Large intestine (tissue), 3 donors: ENCODE results near the gene SFXN4. TPM values are rescaled to one million over a fixed set of nuclear protein-coding genes. Genes with fewer than 3 reads are reported as not detected.
A peak's percentile ranks its signal among the peaks of the same experiment; 100 is the strongest.

Experiments
- DNase-seq, 2 donors: peaks; one replicate each; pipeline versions ENCODE4 v3.0.0 to v3.0.0-alpha.2; 2013
- H3K27ac ChIP-seq: one replicate; pipeline ENCODE4 v1.5.1; 2013; ENCODE audit warnings: low read length
- H3K27me3 ChIP-seq: 2 replicates; pipeline ENCODE4 v1.6.1; 2013; ENCODE audit warnings: low read length; ENCODE audit not compliant: control insufficient read depth, insufficient read depth
- H3K36me3 ChIP-seq: 2 replicates; pipeline ENCODE4 v1.6.1; 2013; ENCODE audit warnings: low read length; ENCODE audit not compliant: control insufficient read depth, insufficient read depth
- H3K4me1 ChIP-seq: one replicate; pipeline ENCODE4 v1.6.1; 2013; ENCODE audit warnings: low read length; ENCODE audit not compliant: control insufficient read depth, insufficient read depth
- H3K4me3 ChIP-seq: one replicate; pipeline ENCODE4 v1.5.1; 2013; ENCODE audit warnings: low read length
- H3K9me3 ChIP-seq: one replicate; pipeline ENCODE4 v1.6.1; 2013; ENCODE audit warnings: mild to moderate bottlenecking, low read depth, low read length, moderate library complexity; ENCODE audit not compliant: control insufficient read depth
- WGBS: methylation state at CpG from one replicate; pipeline ENCODE4 v1.1.5; 2013; ENCODE audit warnings: low lambda C conversion rate; ENCODE audit not compliant: insufficient coverage; 5-methylcytosine and 5-hydroxymethylcytosine counted together
- polyA plus RNA-seq: library from polyadenylated mRNA; unstranded; fragments of 120-200 nt; gene quantifications from one replicate; pipeline ENCODE4 v1.2.1, GENCODE V29; 2013

Gene SFXN4
- polyA plus RNA-seq, 1 donor: 39.1 TPM

DNA sequence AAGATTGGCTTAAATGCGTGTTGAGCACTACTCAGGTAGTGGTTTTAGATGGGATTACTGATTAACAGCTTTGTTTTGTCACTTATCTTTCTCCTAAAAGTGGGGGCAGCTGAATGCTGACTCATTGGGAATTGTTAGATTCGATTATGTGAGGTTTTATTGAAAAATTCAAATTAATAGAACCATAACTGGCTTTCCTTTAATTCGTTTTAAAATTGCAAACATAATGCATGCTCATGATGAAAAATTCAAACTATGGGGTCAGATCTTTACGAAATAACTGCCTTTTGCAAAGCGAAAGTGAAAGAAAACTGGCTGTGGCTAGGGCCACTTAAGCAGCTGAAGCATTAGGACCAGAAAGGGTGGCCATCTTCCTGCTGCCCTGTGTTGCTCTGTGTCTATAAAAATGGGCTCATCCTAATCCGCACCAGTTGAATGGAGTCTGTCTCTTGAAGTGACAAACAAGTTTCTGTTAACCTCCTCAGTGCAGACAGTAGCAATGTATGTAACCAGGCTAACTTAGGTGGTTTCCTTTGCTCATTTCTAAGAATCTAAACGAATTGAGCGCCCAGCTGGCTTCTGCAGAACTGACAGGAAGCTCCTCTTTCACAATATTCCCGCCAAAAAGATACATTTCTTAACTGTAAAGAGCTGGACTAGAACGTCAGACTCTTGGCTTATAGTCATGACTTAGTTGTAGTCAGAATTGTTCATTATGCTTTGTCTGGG lies 33.8 kb downstream of the SFXN4 start:
- peaks cover 67% of the 10 kb centered on the region for H3K36me3 ChIP-seq
- 63% methylated on average over 3 of the region's 10 CpGs for WGBS
- DNase-seq: peak in 1 of 2 donors; percentile 36
- H3K4me1 ChIP-seq: no peaks in the 10 kb centered on the region
- H3K27ac ChIP-seq: no peak overlapping the region
- H3K4me3 ChIP-seq: no peak overlapping the region
- no peaks in the 10 kb centered on the region for H3K27me3 ChIP-seq
- H3K9me3 ChIP-seq: no peaks in the 10 kb centered on the region

DNA sequence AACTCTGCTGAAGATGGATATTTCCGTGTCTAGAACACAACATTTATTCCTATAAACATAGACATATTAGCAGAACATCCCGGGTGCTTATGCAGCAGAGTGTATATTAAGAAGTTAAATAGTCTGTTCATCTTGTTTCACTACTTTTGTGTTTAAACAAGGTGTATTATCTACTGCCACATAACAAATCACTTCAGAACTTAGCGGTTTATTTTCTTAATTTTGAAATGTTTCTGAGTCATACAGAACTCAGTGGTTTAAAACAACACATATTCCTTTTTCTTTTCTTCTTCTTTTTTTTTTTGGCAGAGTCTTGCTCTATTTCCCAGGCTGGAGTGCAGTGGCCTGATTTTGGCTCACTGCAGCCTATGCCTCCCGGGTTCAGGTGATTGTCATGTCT lies 35.8 kb downstream of the SFXN4 start:
- 67% methylated on average over 1 of the region's 4 CpGs for whole genome bisulfite sequencing
- no peak overlapping the region for H3K4me3 ChIP-seq
- no peaks in the 10 kb centered on the region for H3K27me3 ChIP-seq
- H3K36me3 ChIP-seq: peaks cover 72% of the 10 kb centered on the region
- no peaks in the 10 kb centered on the region for H3K9me3 ChIP-seq
- no peak overlapping the region for H3K27ac ChIP-seq
- DNase-seq: no peak
- H3K4me1 ChIP-seq: no peaks in the 10 kb centered on the region

DNA sequence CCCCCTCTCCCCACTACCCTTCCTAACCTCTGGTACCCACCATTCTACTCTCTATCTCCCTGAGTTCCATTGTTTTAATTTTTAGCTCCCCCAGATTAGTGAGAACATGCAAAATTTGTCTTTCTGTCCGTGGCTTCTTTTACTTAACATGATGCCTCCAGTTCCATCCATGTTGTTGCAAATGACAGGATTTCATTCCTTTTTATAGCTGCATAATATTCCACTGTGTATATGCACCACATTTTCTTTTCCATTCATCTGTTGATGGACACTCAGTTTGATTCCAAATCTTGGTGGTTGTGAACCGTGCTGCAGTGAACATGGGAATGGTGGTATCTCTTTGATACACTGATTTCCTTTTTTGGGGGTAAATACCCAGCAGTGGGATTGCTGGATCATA lies 39.6 kb downstream of the SFXN4 start:
- no peak overlapping the region for H3K27ac ChIP-seq
- H3K9me3 ChIP-seq: no peaks in the 10 kb centered on the region
- no peak overlapping the region for H3K4me3 ChIP-seq
- 100% methylated on average over 1 of the region's 2 CpGs for WGBS
- no peak for DNase-seq
- no peaks in the 10 kb centered on the region for H3K27me3 ChIP-seq
- peaks cover 72% of the 10 kb centered on the region for H3K36me3 ChIP-seq
- no peaks in the 10 kb centered on the region for H3K4me1 ChIP-seq

DNA sequence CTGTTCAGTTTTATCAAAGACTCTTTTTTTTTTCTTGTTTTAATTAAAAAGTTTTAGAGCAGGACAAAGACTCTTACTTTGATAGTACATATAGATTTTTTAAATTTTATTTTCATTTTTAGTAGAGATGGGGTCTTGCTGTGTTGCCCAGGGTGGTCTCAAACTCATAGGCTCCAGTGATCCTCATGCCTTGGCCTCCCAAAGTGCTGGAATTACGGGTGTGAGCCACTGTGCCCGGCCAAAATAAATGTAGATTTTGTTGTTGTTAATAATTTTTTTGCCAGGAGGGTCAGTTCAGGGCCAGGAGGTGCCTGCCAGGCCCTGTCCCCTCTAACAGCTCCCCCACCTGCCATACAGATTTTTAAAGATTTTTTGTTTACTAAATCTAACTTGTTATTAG lies 44.6 kb downstream of the SFXN4 start:
- no CpG with 5 or more reads among the region's 2 CpGs for WGBS
- Histone ChIP-seq H3K4me3 (no peak overlapping the region), H3K9me3 (no peaks in the 10 kb centered on the region), H3K27ac (peak overlapping the region; percentile 61), H3K36me3 (peaks cover 57% of the 10 kb centered on the region), H3K27me3 (no peaks in the 10 kb centered on the region), H3K4me1 (peaks cover 7% of the 10 kb centered on the region)
- no peak for DNase-seq

DNA sequence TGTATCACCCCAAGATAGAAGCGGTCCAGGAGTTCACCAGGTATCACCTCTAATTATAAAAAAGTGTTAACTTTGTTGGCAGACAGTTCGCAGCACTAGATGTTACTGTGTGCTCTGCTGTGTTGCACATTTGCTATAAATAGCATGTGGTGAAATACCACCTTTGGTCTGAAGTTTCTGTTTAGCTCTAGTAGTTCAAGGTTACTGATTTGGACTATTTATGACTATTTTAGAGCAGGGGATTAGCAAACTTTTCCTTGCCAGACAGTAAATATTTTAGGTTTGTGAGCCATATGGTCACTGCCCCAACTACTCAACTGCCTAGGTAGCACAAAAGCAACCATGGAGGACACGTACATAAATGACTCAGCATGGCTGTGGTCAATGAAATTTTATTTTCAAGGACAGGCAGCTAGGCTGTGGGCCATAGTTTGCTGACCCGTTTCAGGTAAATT lies 45.1 kb downstream of the SFXN4 start:
- WGBS: 79% methylated on average over 2 of the region's 4 CpGs
- peaks cover 10% of the 10 kb centered on the region for H3K4me1 ChIP-seq
- peak; percentile 83 to 90 for DNase-seq
- no peaks in the 10 kb centered on the region for H3K9me3 ChIP-seq
- H3K27me3 ChIP-seq: no peaks in the 10 kb centered on the region
- peaks cover 55% of the 10 kb centered on the region for H3K36me3 ChIP-seq
- H3K27ac ChIP-seq: peak overlapping the region; percentile 63
- H3K4me3 ChIP-seq: no peak overlapping the region

DNA sequence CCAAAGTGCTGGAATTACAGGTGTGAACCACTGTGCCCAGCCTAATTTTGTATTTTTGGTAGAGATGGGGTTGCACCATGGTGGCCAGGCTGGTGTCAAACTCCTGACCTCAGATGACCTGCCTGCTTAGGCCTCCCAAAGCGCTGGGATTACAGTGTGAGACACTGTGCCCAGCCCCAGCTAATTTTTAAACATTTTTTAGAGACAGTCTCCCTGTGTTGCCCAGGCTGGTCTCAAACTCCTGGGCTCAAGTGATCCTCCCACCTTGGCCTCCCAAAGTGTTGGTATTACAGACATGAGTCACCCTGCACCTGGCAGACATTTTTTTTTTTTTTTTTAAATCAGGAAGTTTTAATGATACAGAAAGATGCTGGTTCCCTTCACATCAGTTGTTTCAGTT lies 46.1 kb downstream of the SFXN4 start:
- H3K36me3 ChIP-seq: peaks cover 56% of the 10 kb centered on the region
- DNase-seq: no peak
- H3K4me3 ChIP-seq: no peak overlapping the region
- no peaks in the 10 kb centered on the region for H3K27me3 ChIP-seq
- no CpG with 5 or more reads among the region's 1 CpG for WGBS
- H3K9me3 ChIP-seq: no peaks in the 10 kb centered on the region
- peaks cover 17% of the 10 kb centered on the region for H3K4me1 ChIP-seq
- peak overlapping the region; percentile 63 for H3K27ac ChIP-seq

DNA sequence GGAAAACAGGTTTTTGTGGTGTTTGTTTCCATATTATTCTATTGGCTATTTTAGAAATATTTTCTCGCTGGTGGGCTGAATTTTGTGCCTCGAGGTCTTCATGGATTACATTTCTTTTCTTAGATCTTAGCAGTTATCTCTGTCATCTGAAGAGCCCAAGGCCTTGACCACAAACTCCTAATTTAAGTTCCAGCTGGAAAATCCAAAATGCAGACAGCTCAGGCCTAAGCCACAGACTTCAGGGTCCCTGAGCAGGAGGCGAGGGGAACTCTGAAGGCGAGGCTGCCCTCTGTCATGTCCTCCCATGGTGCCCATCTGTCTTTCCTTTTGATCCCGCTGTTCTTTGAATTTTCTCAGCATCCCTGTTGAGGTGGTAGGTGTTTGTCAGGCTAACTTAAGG lies 47.3 kb downstream of the SFXN4 start:
- Histone ChIP-seq H3K4me1 (peaks cover 29% of the 10 kb centered on the region), H3K27ac (no peak overlapping the region), H3K27me3 (no peaks in the 10 kb centered on the region), H3K4me3 (no peak overlapping the region), H3K36me3 (peaks cover 55% of the 10 kb centered on the region), H3K9me3 (no peaks in the 10 kb centered on the region)
- 94% methylated on average over 2 of the region's 5 CpGs for WGBS
- no peak for DNase-seq

DNA sequence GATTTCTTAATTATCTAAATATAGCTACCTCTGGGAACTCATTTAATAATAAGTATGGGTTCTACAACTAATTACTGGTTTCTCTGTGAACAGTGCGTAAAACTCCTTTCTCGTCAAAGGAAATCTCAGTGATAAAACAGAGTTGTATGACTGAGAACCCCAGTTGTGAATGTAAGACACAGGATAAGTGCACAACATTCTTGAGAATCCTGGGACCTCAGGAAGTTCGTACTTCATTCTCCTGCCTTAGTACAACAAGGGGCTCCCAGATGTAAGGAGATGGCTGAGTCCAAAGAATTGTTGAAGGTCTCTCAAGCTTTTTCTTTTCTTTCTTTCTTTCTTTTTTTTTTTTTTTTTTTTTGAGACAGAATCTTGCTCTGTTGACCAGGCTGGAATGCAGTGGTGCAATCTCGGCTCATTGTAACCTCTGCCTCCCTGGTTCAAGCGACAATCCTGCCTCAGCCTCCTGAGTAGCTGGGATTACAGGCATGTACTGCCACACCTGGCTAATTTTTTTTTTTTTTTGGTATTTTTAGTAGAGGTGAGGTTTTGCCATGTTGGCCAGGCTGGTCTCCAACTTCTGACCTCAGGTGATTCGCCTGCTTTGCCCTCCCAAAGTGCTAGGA lies 49.1 kb downstream of the SFXN4 start:
- DNase-seq: no peak
- H3K9me3 ChIP-seq: no peaks in the 10 kb centered on the region
- no peaks in the 10 kb centered on the region for H3K27me3 ChIP-seq
- no peak overlapping the region for H3K4me3 ChIP-seq
- H3K4me1 ChIP-seq: peaks cover 34% of the 10 kb centered on the region
- peak overlapping the region; percentile 57 for H3K27ac ChIP-seq
- H3K36me3 ChIP-seq: peaks cover 54% of the 10 kb centered on the region
- 90% methylated on average over 2 of the region's 6 CpGs for WGBS

DNA sequence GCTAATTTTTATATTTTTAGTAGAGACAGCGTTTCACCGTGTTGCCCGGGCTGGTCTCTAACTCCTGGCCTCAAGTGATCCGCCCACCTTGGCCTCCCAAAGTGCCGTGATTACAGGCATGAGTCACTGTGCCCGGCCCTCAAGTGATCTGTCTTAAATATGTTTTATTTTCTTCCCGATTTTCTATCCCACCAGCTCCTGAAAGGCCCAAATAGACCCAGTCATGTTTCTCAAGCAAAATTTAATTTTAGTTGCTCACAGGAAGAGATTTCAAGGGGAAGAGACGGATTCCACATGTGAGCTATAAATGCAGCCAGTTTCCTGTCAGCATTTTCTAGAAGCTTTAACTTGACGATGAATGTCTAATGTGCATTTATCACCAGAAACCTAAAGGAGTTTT lies 49.6 kb downstream of the SFXN4 start:
- Histone ChIP-seq H3K9me3 (no peaks in the 10 kb centered on the region), H3K4me3 (no peak overlapping the region), H3K4me1 (peaks cover 34% of the 10 kb centered on the region), H3K36me3 (peaks cover 53% of the 10 kb centered on the region), H3K27ac (peak overlapping the region; percentile 57), H3K27me3 (no peaks in the 10 kb centered on the region)
- 90% methylated on average over 2 of the region's 9 CpGs for WGBS
- no peak for DNase-seq

DNA sequence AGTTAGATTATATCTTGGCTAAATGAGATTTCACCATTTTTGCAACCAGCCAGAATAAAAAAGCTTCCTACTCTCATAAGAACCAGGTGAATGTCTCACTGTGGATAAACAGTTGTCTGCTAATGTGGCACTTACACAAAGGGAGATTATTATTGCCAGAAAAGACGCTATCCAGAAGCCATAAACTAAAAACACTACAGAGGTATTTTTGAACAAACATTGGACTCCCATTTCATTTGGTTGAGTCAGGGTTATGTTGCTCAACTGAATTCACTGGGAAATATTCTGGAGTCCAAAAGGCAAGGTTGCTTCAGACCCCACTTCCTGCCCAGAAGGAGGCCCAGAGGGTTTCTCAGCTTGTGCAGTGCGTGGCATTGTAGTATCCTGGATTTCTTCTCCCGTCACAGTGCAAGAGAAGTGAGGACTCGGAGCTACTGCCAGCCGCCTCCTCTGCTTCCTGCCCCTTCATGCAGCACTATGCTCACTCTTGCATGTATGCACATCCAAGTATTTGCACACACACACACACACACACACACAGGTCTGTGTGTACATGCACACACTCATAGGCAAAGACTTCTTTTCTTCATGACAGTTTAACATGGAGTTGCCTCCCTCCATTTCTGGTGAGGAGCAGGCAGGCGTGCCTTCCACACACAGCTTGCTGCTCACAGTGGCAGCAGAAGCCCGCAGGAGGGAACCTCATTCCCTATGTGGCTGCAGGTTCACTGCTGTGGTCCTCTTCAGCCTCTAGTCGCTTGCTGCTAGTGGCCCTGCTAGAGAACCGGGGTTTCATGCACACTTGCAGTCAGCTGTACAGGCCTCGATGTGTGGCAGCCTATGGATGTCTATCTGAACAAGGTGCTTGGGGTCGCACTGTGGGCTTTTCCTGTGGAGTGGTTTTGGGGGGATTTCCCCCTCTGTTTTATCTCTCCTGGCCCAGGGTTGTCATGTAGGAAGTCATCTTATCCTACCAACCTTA lies 51.5 kb downstream of the SFXN4 start:
- H3K36me3 ChIP-seq: peaks cover 62% of the 10 kb centered on the region
- no CpG with 5 or more reads among the region's 11 CpGs for WGBS

More for the DNA sequence above, 51.5 kb downstream of the SFXN4 start:
- peaks cover 31% of the 10 kb centered on the region for H3K4me1 ChIP-seq
- H3K27ac ChIP-seq: peak overlapping the region; percentile 80
- H3K27me3 ChIP-seq: no peaks in the 10 kb centered on the region
- H3K4me3 ChIP-seq: no peak overlapping the region
- peak; percentile 84 to 92 for DNase-seq
- no peaks in the 10 kb centered on the region for H3K9me3 ChIP-seq
